ENCODE results near the gene ZNF564.

DNA sequence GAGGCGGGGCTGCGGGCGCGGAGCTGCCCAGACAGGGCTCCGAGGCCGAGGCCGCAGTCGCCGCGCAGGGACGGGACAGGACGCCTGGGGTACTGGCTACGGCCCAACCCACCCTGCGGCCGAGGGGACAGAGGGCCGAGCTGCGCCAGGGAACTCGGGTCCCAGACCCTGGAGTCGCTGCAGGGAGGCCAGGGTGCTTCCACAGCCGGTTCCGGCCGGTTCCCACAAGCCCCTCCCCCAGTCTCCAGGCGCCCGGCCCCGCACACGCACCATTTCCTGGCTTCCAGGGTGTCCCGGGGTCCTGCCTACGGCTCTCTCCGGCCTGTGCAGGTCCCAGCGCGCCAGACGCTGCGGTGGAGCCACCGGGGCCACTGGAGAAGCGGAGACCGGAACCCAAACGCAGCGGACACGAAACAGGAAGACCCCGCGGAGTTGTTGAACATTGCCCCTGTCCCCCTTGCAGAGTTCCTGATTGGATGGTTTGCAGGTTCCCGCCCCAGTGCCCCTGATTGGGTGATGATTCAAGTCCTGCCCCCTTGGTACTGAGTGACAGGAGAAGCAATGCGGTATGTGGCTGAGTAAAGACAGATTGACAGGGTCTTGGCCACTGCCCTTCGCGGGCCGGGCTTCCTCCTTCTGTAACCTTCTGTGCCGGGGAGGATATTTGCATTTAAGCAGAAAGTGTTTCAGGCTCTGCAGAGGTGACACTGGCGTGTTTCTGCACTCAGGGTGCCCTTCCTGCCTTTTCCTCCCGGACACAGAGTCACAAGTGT is at the start of gene ZNF564:
- peak; percentile 93 to 97 (median 93) for TF ChIP-seq POLR2AphosphoS5 (IDR thresholded peaks at IDR 0.05)
- TF ChIP-seq, protein P1, sequence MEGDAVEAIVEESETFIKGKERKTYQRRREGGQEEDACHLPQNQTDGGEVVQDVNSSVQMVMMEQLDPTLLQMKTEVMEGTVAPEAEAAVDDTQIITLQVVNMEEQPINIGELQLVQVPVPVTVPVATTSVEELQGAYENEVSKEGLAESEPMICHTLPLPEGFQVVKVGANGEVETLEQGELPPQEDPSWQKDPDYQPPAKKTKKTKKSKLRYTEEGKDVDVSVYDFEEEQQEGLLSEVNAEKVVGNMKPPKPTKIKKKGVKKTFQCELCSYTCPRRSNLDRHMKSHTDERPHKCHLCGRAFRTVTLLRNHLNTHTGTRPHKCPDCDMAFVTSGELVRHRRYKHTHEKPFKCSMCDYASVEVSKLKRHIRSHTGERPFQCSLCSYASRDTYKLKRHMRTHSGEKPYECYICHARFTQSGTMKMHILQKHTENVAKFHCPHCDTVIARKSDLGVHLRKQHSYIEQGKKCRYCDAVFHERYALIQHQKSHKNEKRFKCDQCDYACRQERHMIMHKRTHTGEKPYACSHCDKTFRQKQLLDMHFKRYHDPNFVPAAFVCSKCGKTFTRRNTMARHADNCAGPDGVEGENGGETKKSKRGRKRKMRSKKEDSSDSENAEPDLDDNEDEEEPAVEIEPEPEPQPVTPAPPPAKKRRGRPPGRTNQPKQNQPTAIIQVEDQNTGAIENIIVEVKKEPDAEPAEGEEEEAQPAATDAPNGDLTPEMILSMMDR (IDR thresholded peaks at IDR 0.05), result no peak
